ENCODE results near the gene DYNLRB1.
"Not testable (repeated sequence)": the region's sequence is repeated elsewhere in the genome, so short reads cannot be mapped to it uniquely, and the experiment has no call there.

DYNLRB1 gene

GRCh38 chr20:34516247-34517113 is at the start of gene DYNLRB1:
Gene DYNLRB1, plus strand, starts transcription at chr20:34516422. Its CDS starts 37 bp downstream, at chr20:34516459.
- DNase-seq (ENCODE audit: low read depth, low spot score) = peak; percentile 93

GRCh38 chr20:34468951-34469350 is 47.3 kb upstream of the DYNLRB1 start:
- DNase-seq (ENCODE audit: low read depth, low spot score) = no peak

GRCh38 chr20:34472246-34472925 is 43.8 kb upstream of the DYNLRB1 start:
- DNase-seq (ENCODE audit: low read depth, low spot score) = no peak

- no peak for DNase-seq (ENCODE audit: low read depth, low spot score)
Observed at GRCh38 chr20:34473262-34473883, 42.8 kb upstream of the DYNLRB1 start.

- no peak for DNase-seq (ENCODE audit: low read depth, low spot score)
Observed at GRCh38 chr20:34475979-34476736, 40.1 kb upstream of the DYNLRB1 start.

- no peak for DNase-seq (ENCODE audit: low read depth, low spot score)
Observed at GRCh38 chr20:34479627-34480026, 36.6 kb upstream of the DYNLRB1 start.

GRCh38 chr20:34482154-34482553 is 34.1 kb upstream of the DYNLRB1 start:
- not testable (repeated sequence) for DNase-seq (ENCODE audit: low read depth, low spot score)

- not testable (repeated sequence) for DNase-seq (ENCODE audit: low read depth, low spot score)
Observed at GRCh38 chr20:34483585-34484220, 32.5 kb upstream of the DYNLRB1 start.

GRCh38 chr20:34485068-34485634 is 31.1 kb upstream of the DYNLRB1 start:
- DNase-seq (ENCODE audit: low read depth, low spot score) = no peak

GRCh38 chr20:34491226-34491931 is 24.8 kb upstream of the DYNLRB1 start:
- DNase-seq (ENCODE audit: low read depth, low spot score) = no peak

GRCh38 chr20:34491932-34492509 is 24.2 kb upstream of the DYNLRB1 start:
- no peak for DNase-seq (ENCODE audit: low read depth, low spot score)

- DNase-seq (ENCODE audit: low read depth, low spot score) = no peak
Observed at GRCh38 chr20:34493646-34494045, 22.6 kb upstream of the DYNLRB1 start.

GRCh38 chr20:34495307-34495706 is 20.9 kb upstream of the DYNLRB1 start:
- DNase-seq (ENCODE audit: low read depth, low spot score) = no peak

GRCh38 chr20:34495916-34496315 is 20.3 kb upstream of the DYNLRB1 start:
- no peak for DNase-seq (ENCODE audit: low read depth, low spot score)

- not testable (repeated sequence) for DNase-seq (ENCODE audit: low read depth, low spot score)
Observed at GRCh38 chr20:34497596-34497995, 18.6 kb upstream of the DYNLRB1 start.

GRCh38 chr20:34500823-34501222 is 15.4 kb upstream of the DYNLRB1 start:
- no peak for DNase-seq (ENCODE audit: low read depth, low spot score)

- DNase-seq (ENCODE audit: low read depth, low spot score) = no peak
Observed at GRCh38 chr20:34506480-34506879, 9.7 kb upstream of the DYNLRB1 start.

GRCh38 chr20:34507702-34508413 is 8.4 kb upstream of the DYNLRB1 start:
- DNase-seq (ENCODE audit: low read depth, low spot score) = no peak

GRCh38 chr20:34510575-34510974 is 5.6 kb upstream of the DYNLRB1 start:
- DNase-seq (ENCODE audit: low read depth, low spot score) = no peak

Data from smooth muscle cell of the brain vasculature (primary cell).